Endometrial microvascular endothelial cells (primary cell): ENCODE measurements around the gene ZNF860. TPM values are rescaled to one million over a fixed set of nuclear protein-coding genes. Genes with fewer than 3 reads are reported as not detected.

Experiments used
- in situ Hi-C: cut with HindIII; loops from 2 replicates; pipeline ENCODE4 v1.10.0; 2017; ENCODE audit warnings: low sequenced_read_pairs, low pct_unique_long_range_greater_than_20kb; ENCODE audit errors: inconsistent ontology term
- total RNA-seq: library from RNA; depleted of rRNA; stranded (reverse); fragments of >200 nt; gene quantifications from one replicate; pipeline ENCODE4 v1.2.3, GENCODE V29; 2015; ENCODE audit errors: inconsistent ontology term

ZNF860 gene
- total RNA-seq, 1 donor from 2014 or later: 2.0 TPM

DNA sequence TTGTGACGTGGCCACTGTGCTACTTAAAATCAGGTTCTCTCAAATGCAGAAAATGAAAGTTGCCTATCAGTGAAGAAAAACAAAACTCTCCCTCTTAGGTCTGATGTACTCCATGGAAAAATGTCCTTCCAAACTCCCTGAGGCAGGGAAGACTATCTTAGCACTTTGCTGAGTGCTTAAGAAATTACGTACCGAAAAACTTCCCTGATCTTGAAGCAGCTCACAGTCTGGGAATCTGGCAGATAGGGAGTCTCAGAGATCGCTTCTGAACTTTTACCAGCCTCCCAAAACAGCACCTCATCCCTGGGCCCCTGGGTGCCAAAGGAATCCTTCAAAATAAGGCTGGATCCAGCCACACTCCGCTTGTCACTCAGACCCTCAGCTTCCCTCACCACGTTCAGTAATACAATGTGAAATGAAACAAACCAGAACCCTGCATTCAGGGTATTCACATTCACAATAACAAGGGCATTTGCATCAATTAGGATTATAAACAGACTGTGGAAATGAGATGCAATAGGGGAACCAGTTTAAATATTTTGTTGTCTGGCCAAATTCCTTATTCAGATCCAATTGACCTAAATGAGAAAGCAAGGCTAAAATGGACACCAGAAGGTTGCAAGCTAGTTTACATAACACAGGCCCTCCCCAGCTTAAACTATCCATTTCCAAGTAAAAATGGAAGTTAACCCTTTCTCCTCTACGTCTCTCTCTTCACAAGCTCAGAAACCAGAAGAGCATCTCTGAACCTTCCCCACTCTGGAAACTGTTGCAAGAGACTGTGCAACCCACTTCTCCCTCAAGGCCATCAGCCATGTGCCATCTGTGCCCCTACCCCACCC, 21.4 kb upstream of the ZNF860 start:
- in situ Hi-C loops: no loop called here

- in situ Hi-C loops: no loop called here
Observed at GRCh38 chr3:31960793-31961431, 20.6 kb upstream of the ZNF860 start.

DNA sequence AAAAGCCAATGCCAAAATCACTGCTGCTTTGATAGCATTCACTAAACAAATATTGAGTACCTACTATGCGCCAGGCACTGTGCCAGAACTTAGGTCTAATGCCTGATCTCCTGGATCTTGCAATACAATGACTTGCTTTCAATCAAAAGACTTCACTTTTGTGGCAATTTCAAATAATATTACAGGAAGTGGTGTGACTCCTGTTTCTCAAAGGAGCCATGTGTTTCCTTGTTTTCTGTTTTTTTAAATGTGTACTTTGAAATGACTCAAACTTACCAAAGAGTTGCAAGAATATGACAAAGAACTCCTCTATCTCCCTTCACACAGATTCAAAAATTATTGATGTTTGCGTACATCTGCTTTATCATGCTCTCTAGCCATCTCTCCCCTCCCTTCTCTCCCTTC, 18.7 kb upstream of the ZNF860 start:
- in situ Hi-C loops: no loop called here

GRCh38 chr3:31966978-31967591, 14.5 kb upstream of the ZNF860 start:
- in situ Hi-C loops: no loop called here

DNA sequence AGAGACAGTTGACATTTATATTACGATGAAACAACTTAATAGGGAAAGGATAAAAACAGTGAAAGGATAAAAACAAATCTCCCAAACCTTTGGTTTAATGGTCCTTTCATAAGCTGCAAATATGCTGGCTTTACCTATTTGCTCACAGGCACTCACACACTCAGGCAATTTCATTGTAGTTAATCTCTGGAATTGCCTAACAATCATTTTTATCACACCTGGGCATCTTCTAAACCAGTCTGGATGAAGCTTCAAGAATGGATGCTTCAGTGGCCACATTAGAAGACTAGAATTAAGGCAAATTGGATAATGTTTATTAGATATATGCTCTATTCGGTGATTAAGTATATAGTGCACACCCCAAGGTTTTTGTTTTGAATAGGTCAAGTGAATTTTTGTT, 14.0 kb upstream of the ZNF860 start:
- in situ Hi-C loops: no loop called here

DNA sequence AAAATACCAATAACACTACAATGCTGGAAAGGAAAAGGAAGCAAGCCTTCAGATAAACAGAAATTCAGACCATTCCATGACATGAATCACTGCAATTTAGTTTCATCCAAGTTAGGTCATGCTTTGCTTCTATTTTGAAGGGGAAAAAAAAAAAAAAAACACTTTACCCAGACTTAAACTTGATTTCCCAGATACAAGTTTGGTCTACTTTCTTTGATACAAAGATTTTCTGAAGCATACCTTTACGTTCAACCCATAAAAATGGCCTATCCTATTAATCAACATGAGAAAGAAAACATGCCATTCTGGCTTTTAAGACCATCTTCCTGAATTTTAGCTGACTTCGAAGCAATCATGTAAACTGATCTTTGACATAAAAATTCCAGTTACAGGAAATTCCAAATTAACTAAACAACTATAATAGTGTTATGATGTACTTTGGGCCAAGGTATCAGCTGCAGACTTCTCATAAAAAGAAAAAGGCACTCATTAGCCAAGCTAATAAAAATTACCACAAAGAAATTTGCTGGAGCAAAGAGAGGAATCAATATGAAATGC, 13.1 kb upstream of the ZNF860 start:
- in situ Hi-C loops: no loop called here

GRCh38 chr3:31968927-31969418, 12.6 kb upstream of the ZNF860 start:
- in situ Hi-C loops: no loop called here

DNA sequence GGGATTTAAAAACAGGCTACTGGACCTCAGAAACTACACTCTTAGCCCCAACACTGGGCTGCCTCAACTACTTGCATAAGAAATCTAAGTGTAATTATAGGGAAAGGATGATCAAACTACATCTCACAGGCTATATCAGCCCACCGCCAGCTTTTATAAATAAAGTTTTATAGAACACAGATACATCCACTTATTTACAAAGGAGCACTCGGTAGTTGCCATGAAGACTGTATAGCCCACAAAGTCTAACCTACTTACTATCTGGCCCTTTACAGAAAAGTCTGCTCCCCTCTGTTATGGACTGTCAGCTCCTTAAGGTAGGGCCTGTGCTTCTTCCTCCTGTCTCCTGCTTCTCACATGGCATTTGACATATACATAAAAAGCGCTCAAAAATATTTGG, 9.9 kb upstream of the ZNF860 start:
- in situ Hi-C loops: no loop called here

- in situ Hi-C loops: no loop called here
Observed at GRCh38 chr3:31973081-31973480, 8.5 kb upstream of the ZNF860 start.

DNA sequence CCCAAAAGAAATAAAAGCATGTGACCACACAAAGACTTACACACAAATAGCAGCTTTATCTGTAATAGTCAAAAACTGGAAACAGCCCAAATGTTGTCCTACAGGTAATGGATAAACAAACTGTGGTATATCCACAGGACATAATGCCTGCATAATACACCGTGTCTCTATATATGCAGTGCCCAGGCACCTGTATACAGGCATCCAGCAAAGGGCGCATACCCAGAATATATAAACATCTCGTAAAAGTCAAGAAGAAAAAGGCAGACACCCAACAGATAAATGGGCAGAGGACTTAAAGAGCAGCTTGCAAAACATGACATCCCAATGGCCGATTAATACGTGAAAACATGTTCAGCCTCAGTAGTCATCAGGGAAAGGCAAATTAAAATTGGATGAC, 7.7 kb upstream of the ZNF860 start:
- in situ Hi-C loops: no loop called here

- in situ Hi-C loops: no loop called here
Observed at GRCh38 chr3:31974471-31974870, 7.1 kb upstream of the ZNF860 start.

GRCh38 chr3:31974964-31975363, 6.6 kb upstream of the ZNF860 start:
- in situ Hi-C loops: no loop called here

GRCh38 chr3:31976302-31976701, 5.2 kb upstream of the ZNF860 start:
- in situ Hi-C loops: no loop called here

GRCh38 chr3:31977736-31978135, 3.8 kb upstream of the ZNF860 start:
- in situ Hi-C loops: no loop called here

GRCh38 chr3:31978553-31978952, 3.0 kb upstream of the ZNF860 start:
- in situ Hi-C loops: no loop called here

DNA sequence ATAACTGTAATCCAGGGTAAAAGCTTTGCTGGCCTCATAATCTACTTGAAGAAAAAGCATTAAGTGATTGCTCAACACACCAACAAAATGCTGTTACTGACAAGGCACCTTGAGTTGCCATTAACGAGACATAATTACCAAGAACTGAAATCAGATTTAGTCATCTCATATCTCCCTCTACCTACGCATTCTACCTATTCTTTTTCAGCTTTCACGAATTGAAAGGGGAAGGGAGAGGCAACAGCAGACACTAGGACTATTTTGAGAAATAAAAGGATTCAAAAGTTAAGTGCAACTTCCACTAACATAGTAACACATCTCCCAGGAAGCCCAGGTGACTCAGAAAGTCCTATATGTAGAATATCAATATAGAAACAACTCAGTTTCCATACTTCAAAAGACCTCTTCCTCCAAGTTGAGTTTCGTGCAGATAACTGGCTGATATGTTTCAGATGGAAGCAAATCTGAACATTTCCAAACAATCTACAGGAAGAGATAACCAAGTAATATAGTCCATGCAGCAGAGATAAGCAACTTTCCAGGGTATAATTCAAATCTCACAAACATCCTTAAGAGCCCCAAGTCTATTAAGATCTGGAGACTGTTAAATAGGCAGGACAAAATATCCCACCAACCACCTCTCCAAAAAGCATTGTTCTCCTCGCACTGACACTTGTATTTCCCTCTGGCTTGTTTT, 2.4 kb upstream of the ZNF860 start:
- in situ Hi-C loops: no loop called here

DNA sequence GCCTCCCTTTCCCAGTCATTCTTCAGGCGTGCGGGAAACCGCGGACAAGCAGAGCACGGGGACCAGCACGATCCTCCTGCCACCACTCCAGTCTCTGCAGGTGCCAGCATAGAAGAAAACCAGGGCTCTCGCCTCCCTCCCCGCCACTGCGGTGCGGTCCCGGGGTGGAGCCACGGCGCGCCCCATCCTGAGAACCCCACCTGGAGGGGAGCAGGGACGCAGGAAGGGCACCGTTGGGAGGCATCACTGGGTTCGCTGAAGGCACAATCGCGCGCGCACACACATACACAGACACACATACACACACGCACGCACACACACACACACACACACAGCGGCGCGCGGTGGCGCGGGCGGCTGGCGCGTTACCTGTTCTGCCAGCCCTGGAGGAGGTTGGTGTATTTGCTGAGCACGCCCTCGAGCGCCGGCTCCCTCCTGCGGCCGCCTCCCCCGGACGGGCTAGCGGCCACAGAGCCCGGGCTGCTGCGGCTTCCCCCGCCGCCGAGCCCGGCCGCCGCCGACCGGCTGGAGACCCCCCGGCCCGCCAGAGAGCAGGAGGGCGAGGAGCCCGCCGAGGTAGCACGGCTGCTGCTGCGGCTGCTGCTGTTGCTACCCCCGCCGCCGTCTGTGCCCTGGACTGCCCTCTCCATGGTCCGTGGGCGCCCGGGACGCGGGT, 882 bp upstream of the ZNF860 start:
- in situ Hi-C loops: no loop called here

DNA sequence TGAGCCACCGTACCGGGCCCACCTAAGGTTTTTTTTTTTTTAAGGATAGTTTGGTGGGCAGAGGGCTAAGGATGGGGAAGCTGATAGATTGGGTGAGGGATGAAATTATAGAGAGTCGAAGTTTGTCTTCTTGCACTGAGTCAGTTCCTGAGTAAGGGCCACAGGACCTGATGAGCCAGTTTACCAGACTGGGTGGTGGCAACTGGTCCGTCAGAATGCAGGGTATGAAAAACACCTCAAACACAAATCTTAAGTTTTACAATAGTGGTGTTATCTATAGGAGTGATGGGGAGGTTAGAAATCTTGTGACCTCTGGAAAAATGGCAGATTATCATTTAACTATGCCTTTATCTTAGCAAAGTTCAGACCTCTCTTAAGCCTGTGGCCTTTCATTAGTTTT, 2.8 kb downstream of the ZNF860 start:
- in situ Hi-C loops: no loop called here

- in situ Hi-C loops: no loop called here
Observed at GRCh38 chr3:31985831-31986230, 4.3 kb downstream of the ZNF860 start.
